ENCODE results near the gene IRF8. TPM values are rescaled to one million over a fixed set of nuclear protein-coding genes. Genes with fewer than 3 reads are reported as not detected.

IRF8 gene
- polyA plus RNA-seq, 1 of the 3 experiments (the other 2 are of a cell fraction), result not detected

- Histone ChIP-seq H3K9ac (no peak overlapping the region), H3K4me3 (ENCODE audit: low read depth in 2 of 2, low read length in 1 of 2) (no peak overlapping the region), H3K27me3 (ENCODE audit: insufficient read depth) (peaks cover 82% of the 10 kb centered on the region), H4K20me1 (ENCODE audit: insufficient read depth) (no peaks in the 10 kb centered on the region), H3K36me3 (replicated peaks in 1 of 2; ENCODE audit: control insufficient read depth in 1 of 2, insufficient read depth in 2 of 2, low read length in 1 of 2) (no peaks in the 10 kb centered on the region), H3K9me3 (no peaks in the 10 kb centered on the region), H3F3A (replicated peaks; ENCODE audit: insufficient read depth) (no peaks in the 10 kb centered on the region), H3K4me2 (no peak overlapping the region), H3K27ac (ENCODE audit: low read depth in 2 of 2, low read length in 1 of 2) (no peak overlapping the region), H2AFZ (ENCODE audit: low read depth) (no peak overlapping the region), H3K79me2 (ENCODE audit: insufficient read depth) (no peaks in the 10 kb centered on the region), H3K4me1 (ENCODE audit: control insufficient read depth in 1 of 2, insufficient read depth in 2 of 2, low read depth in 1 of 2, low read length in 1 of 2) (peaks cover 0 to under 1% of the 10 kb centered on the region in 2 experiments; a peak in 1 of 4 replicates), H3K9me2 (no peaks in the 10 kb centered on the region)
- no peak for DNase-seq
- ChIA-PET CTCF (no interaction called here), POLR2A (no interaction called here)
- TF ChIP-seq RXRA (IDR thresholded peaks at IDR 0.05; ENCODE audit: borderline replicate concordance, low read depth) (no peak), USF1 (IDR thresholded peaks at IDR 0.05; ENCODE audit: borderline replicate concordance, low read depth) (no peak), YY1 (IDR thresholded peaks at IDR 0.05; ENCODE audit: low read depth) (no peak), TAF1 (IDR thresholded peaks at IDR 0.05; ENCODE audit: borderline replicate concordance, low read depth, low read length) (no peak), SMC3 (IDR thresholded peaks at IDR 0.05; ENCODE audit: low read depth, low read length) (no peak), CTCF (IDR thresholded peaks at IDR 0.05) (no peak), RAD21 (IDR thresholded peaks at IDR 0.05; ENCODE audit: low read length) (no peak), NFIC (IDR thresholded peaks at IDR 0.05; ENCODE audit: borderline replicate concordance) (no peak), JUND (IDR thresholded peaks at IDR 0.05) (no peak), PBX3 (IDR thresholded peaks at IDR 0.05) (no peak), RCOR1 (IDR thresholded peaks at IDR 0.05; ENCODE audit: low read length) (no peak), MXI1 (IDR thresholded peaks at IDR 0.05; ENCODE audit: low read depth, low read length) (no peak)
- WGBS (ENCODE audit: low lambda C conversion rate), result 7% methylated on average over 2 of the region's 6 CpGs
These were observed 4.7 kb upstream of the IRF8 start for GRCh38 chr16:85894266-85894665.

- no peak for TF ChIP-seq IRF3 (IDR thresholded peaks at IDR 0.05; ENCODE audit: low read depth, low read length)
- TF ChIP-seq NFIC (IDR thresholded peaks at IDR 0.05; ENCODE audit: borderline replicate concordance), result no peak
- H3K4me2 ChIP-seq, result no peak overlapping the region
- H3K4me1 ChIP-seq (ENCODE audit: control insufficient read depth in 1 of 2, insufficient read depth in 2 of 2, low read depth in 1 of 2, low read length in 1 of 2), result no peaks in the 10 kb centered on the region
- no peak for DNase-seq
- POLR2A ChIA-PET, result no interaction called here
- no peaks in the 10 kb centered on the region for H3K9me2 ChIP-seq
- no peak overlapping the region for H3K27ac ChIP-seq (ENCODE audit: low read depth in 2 of 2, low read length in 1 of 2)
- WGBS (ENCODE audit: low lambda C conversion rate), result 5% methylated on average over 2 of the region's 2 CpGs
- H3K27me3 ChIP-seq (ENCODE audit: insufficient read depth), result peaks cover 98% of the 10 kb centered on the region
- no peaks in the 10 kb centered on the region for H3K36me3 ChIP-seq (replicated peaks in 1 of 2; ENCODE audit: control insufficient read depth in 1 of 2, insufficient read depth in 2 of 2, low read length in 1 of 2)
- H2AFZ ChIP-seq (ENCODE audit: low read depth), result no peak overlapping the region
- no peak overlapping the region for H3K9ac ChIP-seq
- no peak overlapping the region for H3K4me3 ChIP-seq (ENCODE audit: low read depth in 2 of 2, low read length in 1 of 2)
- no peaks in the 10 kb centered on the region for H4K20me1 ChIP-seq (ENCODE audit: insufficient read depth)
- H3F3A ChIP-seq (replicated peaks; ENCODE audit: insufficient read depth), result no peaks in the 10 kb centered on the region
- no peaks in the 10 kb centered on the region for H3K9me3 ChIP-seq
- CTCF ChIA-PET, result interaction anchor here (0.6 kb wide), 1 partner anchor 42 kb away, joined by 3 read pairs; no protein-coding TSS in a partner anchor
- H3K79me2 ChIP-seq (ENCODE audit: insufficient read depth), result no peaks in the 10 kb centered on the region
These were observed 1.6 kb upstream of the IRF8 start for GRCh38 chr16:85897382-85897781.

Data from SK-N-SH (cell line).